HG03457 (cell line): ENCODE measurements around the gene NKX1-1.
"Not testable (repeated sequence)": the region's sequence is repeated elsewhere in the genome, so short reads cannot be mapped to it uniquely, and the experiment has no call there.

Experiments
- ATAC-seq: cut with Tn5 transposase; IDR thresholded peaks from one replicate; pipeline ENCODE4 v1.9.1; 2021; ENCODE audit warnings: moderate number of reproducible peaks; ENCODE audit not compliant: unreplicated experiment

NKX1-1 gene

GRCh38 chr4:1405636-1406393 lies 427 bp downstream of the NKX1-1 start:
- ATAC-seq, result no peak

GRCh38 chr4:1405254-1405635 lies 997 bp downstream of the NKX1-1 start:
- ATAC-seq, result no peak

GRCh38 chr4:1404573-1405253 lies 1.5 kb downstream of the NKX1-1 start:
- ATAC-seq, result no peak

GRCh38 chr4:1403591-1404572 lies 2.4 kb downstream of the NKX1-1 start:
- no peak for ATAC-seq

GRCh38 chr4:1403177-1403583 lies 3.1 kb downstream of the NKX1-1 start:
- ATAC-seq, result no peak

- ATAC-seq, result no peak
These were observed 3.6 kb downstream of the NKX1-1 start for GRCh38 chr4:1402516-1403091.

GRCh38 chr4:1402021-1402515 lies 4.2 kb downstream of the NKX1-1 start:
- no peak for ATAC-seq

- ATAC-seq, result no peak
These were observed 4.7 kb downstream of the NKX1-1 start for GRCh38 chr4:1401409-1402020.

GRCh38 chr4:1400831-1401408 lies 5.3 kb downstream of the NKX1-1 start:
- no peak for ATAC-seq

- no peak for ATAC-seq
These were observed 5.9 kb downstream of the NKX1-1 start for GRCh38 chr4:1400191-1400805.

GRCh38 chr4:1399508-1400190 lies 6.6 kb downstream of the NKX1-1 start:
- no peak for ATAC-seq

GRCh38 chr4:1398681-1399507 lies 7.3 kb downstream of the NKX1-1 start:
- ATAC-seq, result no peak

GRCh38 chr4:1396806-1397455 lies 9.3 kb downstream of the NKX1-1 start:
- no peak for ATAC-seq

GRCh38 chr4:1395941-1396805 lies 10.1 kb downstream of the NKX1-1 start:
- no peak for ATAC-seq

- not testable (repeated sequence) for ATAC-seq
These were observed 10.8 kb downstream of the NKX1-1 start for GRCh38 chr4:1395389-1395820.

GRCh38 chr4:1394554-1395388 lies 11.5 kb downstream of the NKX1-1 start:
- not testable (repeated sequence) for ATAC-seq
